ENCODE measurements around the gene PRDM16.

DNA sequence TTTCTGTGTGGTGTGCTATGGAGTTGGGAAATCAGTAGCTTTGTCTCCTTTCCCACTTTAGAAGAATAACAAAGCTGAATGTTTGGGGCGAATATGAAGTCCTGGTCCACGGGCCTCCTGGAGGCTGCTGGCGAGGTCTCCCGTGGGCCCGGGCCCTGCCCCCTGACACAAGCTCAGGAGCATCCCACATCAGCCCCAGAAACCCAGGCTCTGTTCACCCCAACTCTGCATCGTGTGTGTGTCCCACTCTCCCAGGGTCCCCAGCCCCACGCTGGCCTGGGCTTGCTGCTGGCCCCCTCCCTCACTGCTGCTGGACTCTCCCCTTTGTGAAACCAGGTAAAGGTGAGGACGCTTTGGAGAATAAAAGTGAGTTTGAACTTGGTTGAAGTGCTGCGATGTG is 8.1 kb downstream of the PRDM16 start:
- TF ChIP-seq, protein P1, sequence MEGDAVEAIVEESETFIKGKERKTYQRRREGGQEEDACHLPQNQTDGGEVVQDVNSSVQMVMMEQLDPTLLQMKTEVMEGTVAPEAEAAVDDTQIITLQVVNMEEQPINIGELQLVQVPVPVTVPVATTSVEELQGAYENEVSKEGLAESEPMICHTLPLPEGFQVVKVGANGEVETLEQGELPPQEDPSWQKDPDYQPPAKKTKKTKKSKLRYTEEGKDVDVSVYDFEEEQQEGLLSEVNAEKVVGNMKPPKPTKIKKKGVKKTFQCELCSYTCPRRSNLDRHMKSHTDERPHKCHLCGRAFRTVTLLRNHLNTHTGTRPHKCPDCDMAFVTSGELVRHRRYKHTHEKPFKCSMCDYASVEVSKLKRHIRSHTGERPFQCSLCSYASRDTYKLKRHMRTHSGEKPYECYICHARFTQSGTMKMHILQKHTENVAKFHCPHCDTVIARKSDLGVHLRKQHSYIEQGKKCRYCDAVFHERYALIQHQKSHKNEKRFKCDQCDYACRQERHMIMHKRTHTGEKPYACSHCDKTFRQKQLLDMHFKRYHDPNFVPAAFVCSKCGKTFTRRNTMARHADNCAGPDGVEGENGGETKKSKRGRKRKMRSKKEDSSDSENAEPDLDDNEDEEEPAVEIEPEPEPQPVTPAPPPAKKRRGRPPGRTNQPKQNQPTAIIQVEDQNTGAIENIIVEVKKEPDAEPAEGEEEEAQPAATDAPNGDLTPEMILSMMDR (IDR thresholded peaks at IDR 0.05 in 2 of 3, conservative IDR thresholded peaks at IDR 0.05 in 1 of 3; ENCODE audit: borderline replicate concordance in 1 of 3, insufficient read depth in 1 of 3, low read depth in 2 of 3, low read length in 2 of 3) = no peak
- TF ChIP-seq, protein P2, sequence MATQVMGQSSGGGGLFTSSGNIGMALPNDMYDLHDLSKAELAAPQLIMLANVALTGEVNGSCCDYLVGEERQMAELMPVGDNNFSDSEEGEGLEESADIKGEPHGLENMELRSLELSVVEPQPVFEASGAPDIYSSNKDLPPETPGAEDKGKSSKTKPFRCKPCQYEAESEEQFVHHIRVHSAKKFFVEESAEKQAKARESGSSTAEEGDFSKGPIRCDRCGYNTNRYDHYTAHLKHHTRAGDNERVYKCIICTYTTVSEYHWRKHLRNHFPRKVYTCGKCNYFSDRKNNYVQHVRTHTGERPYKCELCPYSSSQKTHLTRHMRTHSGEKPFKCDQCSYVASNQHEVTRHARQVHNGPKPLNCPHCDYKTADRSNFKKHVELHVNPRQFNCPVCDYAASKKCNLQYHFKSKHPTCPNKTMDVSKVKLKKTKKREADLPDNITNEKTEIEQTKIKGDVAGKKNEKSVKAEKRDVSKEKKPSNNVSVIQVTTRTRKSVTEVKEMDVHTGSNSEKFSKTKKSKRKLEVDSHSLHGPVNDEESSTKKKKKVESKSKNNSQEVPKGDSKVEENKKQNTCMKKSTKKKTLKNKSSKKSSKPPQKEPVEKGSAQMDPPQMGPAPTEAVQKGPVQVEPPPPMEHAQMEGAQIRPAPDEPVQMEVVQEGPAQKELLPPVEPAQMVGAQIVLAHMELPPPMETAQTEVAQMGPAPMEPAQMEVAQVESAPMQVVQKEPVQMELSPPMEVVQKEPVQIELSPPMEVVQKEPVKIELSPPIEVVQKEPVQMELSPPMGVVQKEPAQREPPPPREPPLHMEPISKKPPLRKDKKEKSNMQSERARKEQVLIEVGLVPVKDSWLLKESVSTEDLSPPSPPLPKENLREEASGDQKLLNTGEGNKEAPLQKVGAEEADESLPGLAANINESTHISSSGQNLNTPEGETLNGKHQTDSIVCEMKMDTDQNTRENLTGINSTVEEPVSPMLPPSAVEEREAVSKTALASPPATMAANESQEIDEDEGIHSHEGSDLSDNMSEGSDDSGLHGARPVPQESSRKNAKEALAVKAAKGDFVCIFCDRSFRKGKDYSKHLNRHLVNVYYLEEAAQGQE (IDR thresholded peaks at IDR 0.05; ENCODE audit: low read depth) = no peak
- TF ChIP-seq ZNF274 (IDR thresholded peaks at IDR 0.05; ENCODE audit: low read depth, low read length) = no peak
- TF ChIP-seq ELF1 (IDR thresholded peaks at IDR 0.05; ENCODE audit: borderline replicate concordance, low read depth) = no peak
- no peak for TF ChIP-seq POLR2A (IDR thresholded peaks at IDR 0.05; ENCODE audit: borderline replicate concordance, extremely low read depth, insufficient read depth, insufficient read length)
- no peak for TF ChIP-seq EGR1 (IDR thresholded peaks at IDR 0.05; ENCODE audit: low read depth)
- no peak for TF ChIP-seq EZH2 (IDR thresholded peaks at IDR 0.05)
- TF ChIP-seq POLR2AphosphoS5 (IDR thresholded peaks at IDR 0.05; ENCODE audit: low read depth, low read length) = no peak
- TF ChIP-seq YY1 (IDR thresholded peaks at IDR 0.05; ENCODE audit: extremely low read depth, insufficient replicate concordance, low read depth, low read length) = no peak
- no peak for TF ChIP-seq SIN3A (IDR thresholded peaks at IDR 0.05; ENCODE audit: low read depth)
- no peak for TF ChIP-seq JUND (IDR thresholded peaks at IDR 0.05)
- TF ChIP-seq RAD21 (IDR thresholded peaks at IDR 0.05; ENCODE audit: low read depth) = no peak
